Neural progenitor cell (in vitro differentiated cells): ENCODE results near the gene SKOR1. TPM values are rescaled to one million over a fixed set of nuclear protein-coding genes. Genes with fewer than 3 reads are reported as not detected.

Experiments
- DNase-seq: peaks from one replicate; pipeline ENCODE4 v3.0.0-alpha.2; 2016; ENCODE audit warnings: low spot score
- H2AFZ ChIP-seq: fragments of 200-600 bp; sonication (generic); replicated peaks from 2 replicates; pipeline ENCODE4 v1.6.1; 2016; ENCODE audit warnings: antibody characterized with exemption
- H3F3A ChIP-seq: fragments of 200-600 bp; sonication (generic); 2 replicates; pipeline ENCODE4 v1.6.1; 2016; ENCODE audit warnings: antibody characterized with exemption, low read depth
- H3K27ac ChIP-seq: fragments of 200-600 bp; sonication (generic); 2 replicates; pipeline ENCODE4 v1.5.1; 2016; ENCODE audit warnings: mild to moderate bottlenecking
- H3K27me3 ChIP-seq: fragments of 200-600 bp; sonication (generic); 2 replicates; pipeline ENCODE4 v1.6.1; 2016; ENCODE audit warnings: mild to moderate bottlenecking, moderate library complexity
- H3K36me3 ChIP-seq: fragments of 200-600 bp; sonication (generic); 2 replicates; pipeline ENCODE4 v1.5.1; 2016
- H3K4me1 ChIP-seq: fragments of 200-600 bp; sonication (generic); 2 replicates; pipeline ENCODE4 v1.6.1; 2016; ENCODE audit warnings: mixed run types
- H3K4me2 ChIP-seq: fragments of 200-600 bp; sonication (generic); 2 replicates; pipeline ENCODE4 v1.6.1; 2016
- H3K4me3 ChIP-seq: fragments of 200-600 bp; sonication (generic); 2 replicates; pipeline ENCODE4 v1.5.1; 2016
- H3K79me2 ChIP-seq: fragments of 200-600 bp; sonication (generic); 2 replicates; pipeline ENCODE4 v1.6.1; 2016; ENCODE audit warnings: low read depth
- H3K9ac ChIP-seq: fragments of 200-600 bp; sonication (generic); 2 replicates; pipeline ENCODE4 v1.6.1; 2016
- H3K9me3 ChIP-seq: fragments of 200-600 bp; sonication (generic); 2 replicates; pipeline ENCODE4 v1.5.1; 2016; ENCODE audit warnings: low read depth
- H4K20me1 ChIP-seq: fragments of 200-600 bp; sonication (generic); 2 replicates; pipeline ENCODE4 v1.6.1; 2016; ENCODE audit warnings: low read depth
- H3K27ac Mint-ChIP-seq: 3 replicates; pipeline ENCODE4 v1.8.0; 2021; ENCODE audit warnings: mixed read lengths
- H3K27me3 Mint-ChIP-seq: 2 replicates; pipeline ENCODE4 v1.8.0; 2022; ENCODE audit warnings: low read depth, mild to moderate bottlenecking, inconsistent platforms, moderate library complexity, mixed read lengths; ENCODE audit not compliant: insufficient read depth
- H3K36me3 Mint-ChIP-seq: 3 replicates; pipeline ENCODE4 v1.8.0; 2021; ENCODE audit warnings: mixed read lengths
- H3K4me1 Mint-ChIP-seq: 3 replicates; pipeline ENCODE4 v1.8.0; 2021; ENCODE audit warnings: mixed read lengths
- H3K4me3 Mint-ChIP-seq: 3 replicates; pipeline ENCODE4 v1.8.0; 2021; ENCODE audit warnings: mild to moderate bottlenecking, moderate library complexity, mixed read lengths
- H3K9me3 Mint-ChIP-seq: 3 replicates; pipeline ENCODE4 v1.8.0; 2020; ENCODE audit warnings: mixed read lengths
- CTCF ChIP-seq: fragments of 200-600 bp; sonication (generic); IDR thresholded peaks from 2 replicates; pipeline ENCODE4 v1.5.1; 2017; ENCODE audit warnings: antibody characterized with exemption, mild to moderate bottlenecking
- EZH2 ChIP-seq: fragments of 200-600 bp; sonication (generic); IDR thresholded peaks from 2 replicates; pipeline ENCODE4 v1.6.1; 2017; ENCODE audit warnings: antibody characterized with exemption, mild to moderate bottlenecking, moderate library complexity
- EZH2phosphoT487 ChIP-seq: fragments of 200-600 bp; sonication (generic); IDR thresholded peaks from 2 replicates; pipeline ENCODE4 v1.6.1; 2017; ENCODE audit warnings: antibody characterized with exemption
- total RNA-seq: library from RNA; depleted of rRNA; stranded (reverse); fragments of >200 nt; gene quantifications from 2 replicates; pipeline ENCODE4 v1.2.3, GENCODE V29; 2015; ENCODE audit warnings: low replicate concordance

Gene SKOR1
- total RNA-seq, 1 donor from 2014 or later, result 0.51 TPM

DNA sequence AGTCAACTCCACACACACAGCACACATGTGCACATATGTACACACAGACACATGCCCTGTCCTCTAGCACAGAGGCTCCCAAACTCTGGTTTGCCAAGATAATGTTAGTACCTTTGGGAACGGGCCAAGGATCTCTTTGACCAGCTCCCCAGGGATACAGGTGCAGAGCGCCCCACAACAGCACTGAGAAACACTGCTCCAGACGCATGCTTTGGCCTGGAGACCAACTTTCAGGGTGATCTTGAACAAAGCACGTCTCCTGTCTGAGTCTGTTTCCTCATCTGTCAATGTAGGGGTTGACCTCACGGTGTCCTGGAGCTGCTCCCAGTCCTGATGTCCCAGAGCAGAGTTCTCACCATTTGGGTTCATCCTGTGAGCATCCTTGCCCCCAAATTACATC lies 15.9 kb upstream of the SKOR1 start:
- no peaks in the 10 kb centered on the region for H3K9me3 Mint-ChIP-seq
- H3F3A ChIP-seq, result peaks cover 14% of the 10 kb centered on the region
- H3K9ac ChIP-seq, result no peak overlapping the region
- H3K27ac Mint-ChIP-seq, result peak overlapping the region; percentile 37
- H3K4me1 ChIP-seq, result peaks cover 30% of the 10 kb centered on the region
- TF ChIP-seq EZH2phosphoT487, result no peak
- TF ChIP-seq EZH2, result no peak
- no peak for TF ChIP-seq CTCF
- no peak overlapping the region for H3K4me2 ChIP-seq
- H3K4me3 ChIP-seq, result no peak overlapping the region
- no peak for DNase-seq
- peaks cover 45% of the 10 kb centered on the region for H3K4me1 Mint-ChIP-seq
- H3K27ac ChIP-seq, result no peak overlapping the region
- H2AFZ ChIP-seq, result no peak overlapping the region
- H4K20me1 ChIP-seq, result no peaks in the 10 kb centered on the region
- peaks cover 4% of the 10 kb centered on the region for H3K36me3 Mint-ChIP-seq
- no peaks in the 10 kb centered on the region for H3K36me3 ChIP-seq
- H3K27me3 Mint-ChIP-seq, result peaks cover 13% of the 10 kb centered on the region
- H3K27me3 ChIP-seq, result no peaks in the 10 kb centered on the region
- H3K9me3 ChIP-seq, result no peaks in the 10 kb centered on the region
- no peaks in the 10 kb centered on the region for H3K79me2 ChIP-seq
- H3K4me3 Mint-ChIP-seq, result no peak overlapping the region

DNA sequence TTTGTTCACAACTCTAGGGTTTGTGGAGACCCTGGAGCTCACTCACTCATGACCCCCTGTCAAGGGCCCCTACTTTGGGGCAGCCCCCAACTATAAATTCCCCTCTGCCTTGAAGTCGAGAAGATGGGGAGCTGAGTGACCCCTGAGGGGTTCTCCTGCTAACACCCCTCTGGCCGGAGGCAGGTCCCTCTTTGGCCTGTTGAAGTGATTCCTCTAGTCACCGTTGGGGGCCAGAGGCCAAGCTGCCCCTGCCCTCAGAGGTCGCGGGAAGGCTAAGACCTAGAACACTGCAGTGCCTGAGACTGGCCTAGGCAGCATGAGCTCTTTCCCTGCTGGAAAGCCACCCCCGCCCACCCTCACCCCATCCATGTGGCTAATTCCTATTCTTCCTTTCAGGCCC lies 15.4 kb upstream of the SKOR1 start:
- Histone ChIP-seq H3K27me3 (no peaks in the 10 kb centered on the region), H3K4me2 (no peak overlapping the region), H3K4me3 (no peak overlapping the region), H2AFZ (no peak overlapping the region), H3K9ac (no peak overlapping the region), H3K79me2 (no peaks in the 10 kb centered on the region), H3K9me3 (no peaks in the 10 kb centered on the region), H3K4me1 (peaks cover 25% of the 10 kb centered on the region), H4K20me1 (no peaks in the 10 kb centered on the region), H3F3A (peaks cover 14% of the 10 kb centered on the region), H3K36me3 (no peaks in the 10 kb centered on the region), H3K27ac (no peak overlapping the region)
- Mint-ChIP-seq H3K27me3 (peaks cover 13% of the 10 kb centered on the region), H3K36me3 (peaks cover 4% of the 10 kb centered on the region), H3K4me1 (peaks cover 41% of the 10 kb centered on the region), H3K4me3 (no peak overlapping the region), H3K9me3 (no peaks in the 10 kb centered on the region), H3K27ac (peak overlapping the region; percentile 37)
- DNase-seq, result no peak
- TF ChIP-seq EZH2 (no peak), EZH2phosphoT487 (no peak), CTCF (no peak)

DNA sequence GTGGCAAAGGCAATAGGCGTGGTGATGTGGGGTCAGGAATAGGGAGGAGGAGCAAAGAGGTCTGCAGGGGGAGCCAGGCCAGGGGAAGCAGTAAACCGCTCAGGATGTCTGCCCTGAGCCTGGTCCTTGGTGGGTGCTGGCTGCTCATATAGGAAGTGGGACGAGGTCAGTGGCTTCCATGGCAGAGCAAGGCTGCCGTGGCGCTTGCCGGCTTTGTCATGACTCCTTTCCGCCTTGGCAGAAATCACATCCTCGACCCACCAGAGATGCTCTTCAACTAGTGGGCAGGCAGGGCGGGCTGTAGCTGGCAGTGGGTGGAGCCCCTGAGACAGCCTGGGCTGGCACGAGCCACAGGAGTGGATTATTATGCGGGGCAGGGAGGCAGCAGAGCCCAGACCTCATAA lies 13.1 kb upstream of the SKOR1 start:
- H3K36me3 Mint-ChIP-seq, result peaks cover 4% of the 10 kb centered on the region
- H2AFZ ChIP-seq, result no peak overlapping the region
- H3K4me3 ChIP-seq, result no peak overlapping the region
- H3K27me3 Mint-ChIP-seq, result peaks cover 21% of the 10 kb centered on the region
- H3K36me3 ChIP-seq, result no peaks in the 10 kb centered on the region
- peaks cover 28% of the 10 kb centered on the region for H3K4me1 Mint-ChIP-seq
- H3K9me3 Mint-ChIP-seq, result peaks cover 11% of the 10 kb centered on the region
- H3F3A ChIP-seq, result peaks cover 8% of the 10 kb centered on the region
- H3K4me3 Mint-ChIP-seq, result no peak overlapping the region
- H3K27me3 ChIP-seq, result peaks cover 9% of the 10 kb centered on the region
- H3K9me3 ChIP-seq, result peaks cover 5% of the 10 kb centered on the region
- DNase-seq, result no peak
- no peak overlapping the region for H3K4me2 ChIP-seq
- peaks cover 9% of the 10 kb centered on the region for H3K4me1 ChIP-seq
- H4K20me1 ChIP-seq, result no peaks in the 10 kb centered on the region
- H3K27ac Mint-ChIP-seq, result no peak overlapping the region
- no peak for TF ChIP-seq EZH2
- no peak for TF ChIP-seq CTCF
- TF ChIP-seq EZH2phosphoT487, result no peak
- no peak overlapping the region for H3K9ac ChIP-seq
- H3K79me2 ChIP-seq, result no peaks in the 10 kb centered on the region
- H3K27ac ChIP-seq, result no peak overlapping the region
